OCI-LY3 (cell line): Measurements from ENCODE around the gene CHD5.

Experiments
- H2AFZ ChIP-seq: fragments of 200-600, 300-600 bp; shearing (Covaris generic); 2 replicates; pipeline ENCODE4 v1.6.0; 2014; ENCODE audit warnings: antibody characterized with exemption, low read depth, low read length
- H3K27ac ChIP-seq: fragments of 200-600, 300-600 bp; sonication (generic); 2 replicates; pipeline ENCODE4 v1.5.1; 2014; ENCODE audit warnings: mild to moderate bottlenecking, low read length, moderate library complexity, mixed read lengths
- H3K27me3 ChIP-seq: fragments of 200-600, 300-600 bp; sonication (generic); 2 replicates; pipeline ENCODE4 v1.6.1; 2014; ENCODE audit warnings: low read depth, low read length, mixed read lengths
- H3K36me3 ChIP-seq: fragments of 200-600, 300-600 bp; sonication (generic); replicated peaks from 2 replicates; pipeline ENCODE3; 2014; ENCODE audit warnings: low read depth, low read length, mixed read lengths
- H3K4me1 ChIP-seq: fragments of 300-600, 200-600 bp; sonication (generic); 2 replicates; pipeline ENCODE4 v1.6.1; 2014; ENCODE audit warnings: low read length, mixed read lengths
- H3K4me2 ChIP-seq: fragments of 200-600, 300-600 bp; sonication (generic); 2 replicates; pipeline ENCODE4 v1.6.1; 2014; ENCODE audit warnings: low read length, mixed read lengths
- H3K4me3 ChIP-seq: fragments of 300-600, 200-600 bp; sonication (generic); 2 replicates; pipeline ENCODE4 v1.5.1; 2014; ENCODE audit warnings: antibody characterized with exemption, mild to moderate bottlenecking, low read length, moderate library complexity
- H3K79me2 ChIP-seq: fragments of 300-600, 200-600 bp; shearing (Covaris generic); 2 replicates; pipeline ENCODE4 v1.6.1; 2014; ENCODE audit warnings: mild to moderate bottlenecking, low read length, mixed read lengths
- H3K9ac ChIP-seq: fragments of 300-600, 200-600 bp; shearing (Covaris generic); 2 replicates; pipeline ENCODE4 v1.6.0; 2014; ENCODE audit warnings: mild to moderate bottlenecking, low read length, moderate library complexity
- H3K9me3 ChIP-seq: fragments of 200-600, 300-600 bp; shearing (Covaris generic); 2 replicates; pipeline ENCODE4 v1.6.1; 2014; ENCODE audit warnings: low read length, mixed read lengths; ENCODE audit not compliant: insufficient read depth
- H4K20me1 ChIP-seq: fragments of 200-600, 300-600 bp; sonication (generic); 2 replicates; pipeline ENCODE4 v1.6.1; 2016; ENCODE audit warnings: low read length, mixed read lengths; ENCODE audit not compliant: insufficient read depth
- CTCF ChIP-seq: fragments of 200-600, 300-600 bp; sonication (generic); IDR thresholded peaks from 2 replicates; pipeline ENCODE4 v1.5.1; 2014; ENCODE audit warnings: antibody characterized with exemption, low read length, low read depth
- EZH2phosphoT487 ChIP-seq: fragments of 200-600 bp; shearing (Covaris generic); IDR thresholded peaks from 2 replicates; pipeline ENCODE4 v1.6.1; 2018; ENCODE audit warnings: antibody characterized with exemption, mixed run types, low read depth

The CHD5 gene

GRCh38 chr1:6154525-6155319, 25.4 kb downstream of the CHD5 start:
- H2AFZ ChIP-seq, result no peak overlapping the region
- H3K4me1 ChIP-seq, result no peaks in the 10 kb centered on the region
- no peak overlapping the region for H3K4me3 ChIP-seq
- H3K9ac ChIP-seq, result no peak overlapping the region
- H3K79me2 ChIP-seq, result no peaks in the 10 kb centered on the region
- H3K27ac ChIP-seq, result no peak overlapping the region
- H3K27me3 ChIP-seq, result no peaks in the 10 kb centered on the region
- H4K20me1 ChIP-seq, result no peaks in the 10 kb centered on the region
- H3K9me3 ChIP-seq, result no peaks in the 10 kb centered on the region
- H3K36me3 ChIP-seq, result no peaks in the 10 kb centered on the region
- no peak overlapping the region for H3K4me2 ChIP-seq
- TF ChIP-seq EZH2phosphoT487, result no peak
- TF ChIP-seq CTCF, result no peak

GRCh38 chr1:6152882-6153281, 27.2 kb downstream of the CHD5 start:
- TF ChIP-seq EZH2phosphoT487 (no peak), CTCF (no peak)
- Histone ChIP-seq H3K36me3 (no peaks in the 10 kb centered on the region), H4K20me1 (no peaks in the 10 kb centered on the region), H3K27ac (no peak overlapping the region), H3K9ac (no peak overlapping the region), H3K4me2 (no peak overlapping the region), H3K27me3 (no peaks in the 10 kb centered on the region), H3K4me3 (no peak overlapping the region), H3K9me3 (no peaks in the 10 kb centered on the region), H2AFZ (no peak overlapping the region), H3K79me2 (no peaks in the 10 kb centered on the region), H3K4me1 (no peaks in the 10 kb centered on the region)

GRCh38 chr1:6152181-6152580, 27.9 kb downstream of the CHD5 start:
- H3K4me3 ChIP-seq, result no peak overlapping the region

More at GRCh38 chr1:6152181-6152580, 27.9 kb downstream of the CHD5 start:
- H3K4me1 ChIP-seq, result no peaks in the 10 kb centered on the region
- no peaks in the 10 kb centered on the region for H3K9me3 ChIP-seq
- no peaks in the 10 kb centered on the region for H3K79me2 ChIP-seq
- H2AFZ ChIP-seq, result no peak overlapping the region
- H3K4me2 ChIP-seq, result no peak overlapping the region
- no peak for TF ChIP-seq EZH2phosphoT487
- TF ChIP-seq CTCF, result no peak
- no peak overlapping the region for H3K27ac ChIP-seq
- no peaks in the 10 kb centered on the region for H3K36me3 ChIP-seq
- H4K20me1 ChIP-seq, result no peaks in the 10 kb centered on the region
- no peaks in the 10 kb centered on the region for H3K27me3 ChIP-seq
- no peak overlapping the region for H3K9ac ChIP-seq
